HepG2 (cell line): ENCODE measurements around the gene SNAPC4. TPM values are rescaled to one million over a fixed set of nuclear protein-coding genes. Genes with fewer than 3 reads are reported as not detected.

Source experiments
- ATF7 ChIP-seq, 2 experiments: fragments of 450-650 bp in 1 of 2; sonication (generic) in 1 of 2; formaldehyde crosslinking in 1 of 2; IDR thresholded peaks; 2 replicates each; pipeline versions ENCODE4 v1.4.0 to v1.6.1; 2016 to 2020; ENCODE audit warnings: antibody characterized with exemption in 1 of 2, mild to moderate bottlenecking in 1 of 2, missing genetic modification reagents in 1 of 2
- CC2D1A ChIP-seq: sonication (generic); formaldehyde crosslinking; IDR thresholded peaks from 2 replicates; pipeline ENCODE4 v1.8.1; 2023; ENCODE audit warnings: mild to moderate bottlenecking, missing genetic modification reagents
- GABPA ChIP-seq, 2 experiments: IDR thresholded peaks; 2 replicates each; pipeline ENCODE4 v1.6.1; 2011 to 2016; ENCODE audit warnings: low read depth in 2 of 2, low read length in 1 of 2, missing biosample characterization in 1 of 2, missing genetic modification characterization in 1 of 2
- HES4 ChIP-seq: sonication (generic); formaldehyde crosslinking; IDR thresholded peaks from 2 replicates; pipeline ENCODE4 v1.9.0; 2021; ENCODE audit warnings: mild to moderate bottlenecking, missing genetic modification reagents, borderline replicate concordance
- HNRNPL ChIP-seq: fragments of 200-400 bp; formaldehyde crosslinking; IDR thresholded peaks from 2 replicates; pipeline ENCODE4 v1.6.1; 2017; ENCODE audit warnings: mild to moderate bottlenecking, low read depth, low read length
- SIX1 ChIP-seq: sonication (generic); formaldehyde crosslinking; IDR thresholded peaks from 2 replicates; pipeline ENCODE4 v1.4.0; 2020; ENCODE audit warnings: missing genetic modification reagents, borderline replicate concordance
- TBL1XR1 ChIP-seq: fragments of 150-350 bp; IDR thresholded peaks from 2 replicates; pipeline ENCODE4 v1.6.1; 2014; ENCODE audit warnings: borderline replicate concordance, low read length; ENCODE audit not compliant: partially characterized antibody
- ZNF296 ChIP-seq: sonication (generic); formaldehyde crosslinking; conservative IDR thresholded peaks from 2 replicates; pipeline ENCODE4 v1.5.0; 2020; ENCODE audit warnings: mild to moderate bottlenecking, missing genetic modification reagents
- ZNF572 ChIP-seq: sonication (generic); formaldehyde crosslinking; IDR thresholded peaks from 2 replicates; pipeline ENCODE4 v1.5.1; 2020; ENCODE audit warnings: mild to moderate bottlenecking, missing genetic modification reagents
- ZNF746 ChIP-seq: sonication (generic); formaldehyde crosslinking; IDR thresholded peaks from 2 replicates; pipeline ENCODE4 v1.8.0; 2022; ENCODE audit warnings: mild to moderate bottlenecking, missing genetic modification reagents
- ZSCAN25 ChIP-seq: sonication (generic); formaldehyde crosslinking; IDR thresholded peaks from 2 replicates; pipeline ENCODE4 v1.8.0; 2022; ENCODE audit warnings: mild to moderate bottlenecking, missing genetic modification reagents
- polyA plus RNA-seq, 8 experiments: library from polyadenylated mRNA; depleted of rRNA in 3 of 8; stranded (reverse) in 7 of 8; unstranded in 1 of 8; fragments of >200 nt; fragmentation: Illumina TruSeq in 4 of 8; extraction: Trizol in 4 of 8; gene quantifications; 2 replicates each; pipeline versions ENCODE4 v1.2.1 to v1.2.3, GENCODE V29; 2011 to 2016; ENCODE audit warnings: low read depth in 4 of 8, missing spikeins in 1 of 8, mixed read lengths in 1 of 8; ENCODE audit not compliant: insufficient read depth in 1 of 8
- total RNA-seq, 5 experiments: library from RNA; depleted of rRNA; stranded (reverse); fragments of >200 nt; fragmentation: Illumina TruSeq; extraction: Trizol; gene quantifications; 2 replicates each; pipeline ENCODE4 v1.2.3, GENCODE V29; 2016; ENCODE audit warnings: low read depth in 1 of 5
- TF ChIP-seq, protein P1 (sequence below), 2 experiments: fragments of 450-650 bp in 1 of 2; sonication (generic) in 1 of 2; formaldehyde crosslinking in 1 of 2; IDR thresholded peaks; 2 replicates each; pipeline versions ENCODE4 v1.6.1 to v1.8.0; 2016 to 2022; ENCODE audit warnings: antibody characterized with exemption in 1 of 2, mild to moderate bottlenecking in 1 of 2, missing genetic modification reagents in 1 of 2
- TF ChIP-seq, protein P2 (sequence below): sonication (generic); formaldehyde crosslinking; IDR thresholded peaks from 2 replicates; pipeline ENCODE4 v1.4.0; 2020; ENCODE audit warnings: missing genetic modification reagents, mild to moderate bottlenecking, borderline replicate concordance
- TF ChIP-seq, protein P3 (sequence below): sonication (generic); formaldehyde crosslinking; IDR thresholded peaks from 2 replicates; pipeline ENCODE4 v1.5.0; 2020; ENCODE audit warnings: missing genetic modification reagents
- TF ChIP-seq, protein P4 (sequence below): sonication (generic); IDR thresholded peaks from 2 replicates; pipeline ENCODE4 v1.6.1; 2016; ENCODE audit warnings: low read depth, borderline replicate concordance

The SNAPC4 gene
- total and polyA plus RNA-seq, 2 of the 13 experiments (the other 11 are each of a cell fraction or from before 2014, with no cell fraction given), result 2.0 to 6.0 TPM

DNA sequence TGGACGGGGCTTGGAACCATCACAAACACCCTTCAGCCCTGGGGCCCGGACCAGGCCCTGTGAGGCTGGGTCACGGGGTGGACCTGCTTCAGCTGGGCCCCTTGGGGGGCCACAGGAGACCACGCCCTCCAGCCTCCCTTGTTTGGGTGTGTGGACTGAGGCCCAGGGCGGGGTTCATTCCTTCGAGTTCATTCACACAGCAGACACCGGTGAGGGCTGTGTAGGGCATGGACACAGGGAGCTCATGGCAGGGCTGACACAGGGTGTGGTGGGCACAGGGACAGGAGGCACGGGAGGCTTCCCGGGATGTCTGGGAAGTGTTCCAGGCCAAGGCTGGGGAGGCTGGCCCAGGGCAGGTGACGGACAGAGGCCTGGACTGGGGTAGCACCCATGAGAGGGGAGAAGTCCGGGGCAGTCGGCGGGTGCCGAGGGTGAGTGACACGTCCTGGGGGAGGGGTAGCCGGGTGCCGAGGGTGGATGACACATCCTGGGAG is 45.3 kb downstream of the SNAPC4 start (continued):
- TF ChIP-seq, protein P1, sequence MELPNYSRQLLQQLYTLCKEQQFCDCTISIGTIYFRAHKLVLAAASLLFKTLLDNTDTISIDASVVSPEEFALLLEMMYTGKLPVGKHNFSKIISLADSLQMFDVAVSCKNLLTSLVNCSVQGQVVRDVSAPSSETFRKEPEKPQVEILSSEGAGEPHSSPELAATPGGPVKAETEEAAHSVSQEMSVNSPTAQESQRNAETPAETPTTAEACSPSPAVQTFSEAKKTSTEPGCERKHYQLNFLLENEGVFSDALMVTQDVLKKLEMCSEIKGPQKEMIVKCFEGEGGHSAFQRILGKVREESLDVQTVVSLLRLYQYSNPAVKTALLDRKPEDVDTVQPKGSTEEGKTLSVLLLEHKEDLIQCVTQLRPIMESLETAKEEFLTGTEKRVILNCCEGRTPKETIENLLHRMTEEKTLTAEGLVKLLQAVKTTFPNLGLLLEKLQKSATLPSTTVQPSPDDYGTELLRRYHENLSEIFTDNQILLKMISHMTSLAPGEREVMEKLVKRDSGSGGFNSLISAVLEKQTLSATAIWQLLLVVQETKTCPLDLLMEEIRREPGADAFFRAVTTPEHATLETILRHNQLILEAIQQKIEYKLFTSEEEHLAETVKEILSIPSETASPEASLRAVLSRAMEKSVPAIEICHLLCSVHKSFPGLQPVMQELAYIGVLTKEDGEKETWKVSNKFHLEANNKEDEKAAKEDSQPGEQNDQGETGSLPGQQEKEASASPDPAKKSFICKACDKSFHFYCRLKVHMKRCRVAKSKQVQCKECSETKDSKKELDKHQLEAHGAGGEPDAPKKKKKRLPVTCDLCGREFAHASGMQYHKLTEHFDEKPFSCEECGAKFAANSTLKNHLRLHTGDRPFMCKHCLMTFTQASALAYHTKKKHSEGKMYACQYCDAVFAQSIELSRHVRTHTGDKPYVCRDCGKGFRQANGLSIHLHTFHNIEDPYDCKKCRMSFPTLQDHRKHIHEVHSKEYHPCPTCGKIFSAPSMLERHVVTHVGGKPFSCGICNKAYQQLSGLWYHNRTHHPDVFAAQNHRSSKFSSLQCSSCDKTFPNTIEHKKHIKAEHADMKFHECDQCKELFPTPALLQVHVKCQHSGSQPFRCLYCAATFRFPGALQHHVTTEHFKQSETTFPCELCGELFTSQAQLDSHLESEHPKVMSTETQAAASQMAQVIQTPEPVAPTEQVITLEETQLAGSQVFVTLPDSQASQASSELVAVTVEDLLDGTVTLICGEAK (IDR thresholded peaks at IDR 0.05), result no peak
- TF ChIP-seq, protein P1 (CRISPR knock-in tag; IDR thresholded peaks at IDR 0.05), result no peak
- TF ChIP-seq TBL1XR1, result no peak
- no peak for TF ChIP-seq SIX1 (CRISPR knock-in tag)
- TF ChIP-seq HES4 (CRISPR knock-in tag), result no peak
- peak; percentile 74 for TF ChIP-seq HNRNPL
- no peak for TF ChIP-seq ZNF572 (CRISPR knock-in tag)
- TF ChIP-seq, protein P2, sequence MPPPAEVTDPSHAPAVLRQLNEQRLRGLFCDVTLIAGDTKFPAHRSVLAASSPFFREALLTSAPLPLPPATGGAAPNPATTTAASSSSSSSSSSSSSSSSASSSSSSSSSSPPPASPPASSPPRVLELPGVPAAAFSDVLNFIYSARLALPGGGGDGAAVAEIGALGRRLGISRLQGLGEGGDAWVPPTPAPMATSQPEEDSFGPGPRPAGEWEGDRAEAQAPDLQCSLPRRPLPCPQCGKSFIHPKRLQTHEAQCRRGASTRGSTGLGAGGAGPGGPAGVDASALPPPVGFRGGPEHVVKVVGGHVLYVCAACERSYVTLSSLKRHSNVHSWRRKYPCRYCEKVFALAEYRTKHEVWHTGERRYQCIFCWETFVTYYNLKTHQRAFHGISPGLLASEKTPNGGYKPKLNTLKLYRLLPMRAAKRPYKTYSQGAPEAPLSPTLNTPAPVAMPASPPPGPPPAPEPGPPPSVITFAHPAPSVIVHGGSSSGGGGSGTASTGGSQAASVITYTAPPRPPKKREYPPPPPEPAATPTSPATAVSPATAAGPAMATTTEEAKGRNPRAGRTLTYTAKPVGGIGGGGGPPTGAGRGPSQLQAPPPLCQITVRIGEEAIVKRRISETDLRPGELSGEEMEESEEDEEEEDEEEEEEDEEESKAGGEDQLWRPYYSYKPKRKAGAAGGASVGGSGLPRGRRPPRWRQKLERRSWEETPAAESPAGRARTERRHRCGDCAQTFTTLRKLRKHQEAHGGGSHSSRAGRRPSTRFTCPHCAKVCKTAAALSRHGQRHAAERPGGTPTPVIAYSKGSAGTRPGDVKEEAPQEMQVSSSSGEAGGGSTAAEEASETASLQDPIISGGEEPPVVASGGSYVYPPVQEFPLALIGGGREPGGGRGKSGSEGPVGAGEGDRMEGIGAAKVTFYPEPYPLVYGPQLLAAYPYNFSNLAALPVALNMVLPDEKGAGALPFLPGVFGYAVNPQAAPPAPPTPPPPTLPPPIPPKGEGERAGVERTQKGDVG (CRISPR knock-in tag), result no peak
- TF ChIP-seq ZNF746, result no peak
- TF ChIP-seq CC2D1A (CRISPR knock-in tag), result no peak
- TF ChIP-seq ATF7 (IDR thresholded peaks at IDR 0.05), result no peak
- TF ChIP-seq ATF7 (CRISPR knock-in tag; IDR thresholded peaks at IDR 0.05), result no peak
- TF ChIP-seq ZNF296 (CRISPR knock-in tag), result 0 out of 2 replicates have a peak, but pooled peaks have one; percentile 19
- TF ChIP-seq ZSCAN25 (CRISPR knock-in tag), result peak; percentile 24; the same call in 1 of the 2 replicates
- TF ChIP-seq, protein P3, sequence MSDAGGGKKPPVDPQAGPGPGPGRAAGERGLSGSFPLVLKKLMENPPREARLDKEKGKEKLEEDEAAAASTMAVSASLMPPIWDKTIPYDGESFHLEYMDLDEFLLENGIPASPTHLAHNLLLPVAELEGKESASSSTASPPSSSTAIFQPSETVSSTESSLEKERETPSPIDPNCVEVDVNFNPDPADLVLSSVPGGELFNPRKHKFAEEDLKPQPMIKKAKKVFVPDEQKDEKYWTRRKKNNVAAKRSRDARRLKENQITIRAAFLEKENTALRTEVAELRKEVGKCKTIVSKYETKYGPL (CRISPR knock-in tag), result no peak
- TF ChIP-seq GABPA (IDR thresholded peaks at IDR 0.05; ENCODE audit: low read depth, low read length), result no peak
- TF ChIP-seq GABPA (CRISPR knock-in tag; IDR thresholded peaks at IDR 0.05; ENCODE audit: low read depth), result no peak
- TF ChIP-seq, protein P4, sequence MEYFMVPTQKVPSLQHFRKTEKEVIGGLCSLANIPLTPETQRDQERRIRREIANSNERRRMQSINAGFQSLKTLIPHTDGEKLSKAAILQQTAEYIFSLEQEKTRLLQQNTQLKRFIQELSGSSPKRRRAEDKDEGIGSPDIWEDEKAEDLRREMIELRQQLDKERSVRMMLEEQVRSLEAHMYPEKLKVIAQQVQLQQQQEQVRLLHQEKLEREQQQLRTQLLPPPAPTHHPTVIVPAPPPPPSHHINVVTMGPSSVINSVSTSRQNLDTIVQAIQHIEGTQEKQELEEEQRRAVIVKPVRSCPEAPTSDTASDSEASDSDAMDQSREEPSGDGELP, result peak; percentile 28; the same call in 1 of the 2 replicates
